GM12878 (cell line): ENCODE data around the gene EI24.

ENCODE experiments used
- CTCF ChIP-seq, 3 experiments: IDR thresholded peaks in 2 of 3; conservative IDR thresholded peaks in 1 of 3; 2 replicates each; pipeline ENCODE4 v1.5.1; 2011; ENCODE audit warnings: low read depth in 3 of 3, low read length in 3 of 3, mild to moderate bottlenecking in 3 of 3, control low read depth in 2 of 3, moderate library complexity in 2 of 3, inconsistent platforms in 1 of 3, mixed read lengths in 1 of 3; ENCODE audit not compliant: control insufficient read depth in 2 of 3, insufficient read depth in 1 of 3; ENCODE audit errors: extremely low read depth in 1 of 3
- FOXK2 ChIP-seq: fragments of 450-650 bp; IDR thresholded peaks from 2 replicates; pipeline ENCODE4 v1.6.1; 2017; ENCODE audit warnings: mild to moderate bottlenecking, moderate library complexity
- REST ChIP-seq: IDR thresholded peaks from 2 replicates; pipeline ENCODE4 v1.6.1; 2012; ENCODE audit warnings: mild to moderate bottlenecking, low read depth, low read length
- SMC3 ChIP-seq: IDR thresholded peaks from 2 replicates; pipeline ENCODE4 v1.6.1; 2011; ENCODE audit warnings: low read length, improper control_type of control experiment, borderline replicate concordance
- TARDBP ChIP-seq: IDR thresholded peaks from 2 replicates; pipeline ENCODE4 v1.6.1; 2016; ENCODE audit warnings: borderline replicate concordance

- TF ChIP-seq REST (no peak), CTCF (IDR thresholded peaks at IDR 0.05 in 2 of 3, conservative IDR thresholded peaks at IDR 0.05 in 1 of 3; ENCODE audit: control insufficient read depth in 2 of 3, extremely low read depth in 1 of 3, insufficient read depth in 1 of 3, low read depth in 3 of 3, low read length in 3 of 3) (no peak), FOXK2 (no peak), TARDBP (no peak), SMC3 (no peak)
These were observed 6.8 kb upstream of the EI24 start for GRCh38 chr11:125562430-125562829.
